ENCODE data around the gene SNAPC2. TPM values are rescaled to one million over a fixed set of nuclear protein-coding genes. Genes with fewer than 3 reads are reported as not detected.

Gene SNAPC2
- total RNA-seq, 2 donors from 2014 or later: 10.6 to 17.7 TPM

Other genes with a start within 250 kb of the SNAPC2 start
- gene MCEMP1, start 243.2 kb upstream of the SNAPC2 start, total RNA-seq: not detected
- gene TRAPPC5, start 239.5 kb upstream of the SNAPC2 start, total RNA-seq: 100 to 1,000 TPM; 107 to 108 TPM
- gene FCER2, start 218.2 kb upstream of the SNAPC2 start, total RNA-seq: under 1 TPM; 0.27 to 0.64 TPM
- gene CLEC4G, start 188.2 kb upstream of the SNAPC2 start, total RNA-seq: 1 to 10 TPM in 1 of 2 donors, not detected in 1; 1.3 TPM
- gene CD209, start 172.8 kb upstream of the SNAPC2 start, total RNA-seq: 10 to 100 TPM in 1 of 2 donors, 1 to 10 TPM in 1; 2.6 to 12.1 TPM
- not detected for gene CLEC4M, start 157.1 kb upstream of the SNAPC2 start, total RNA-seq
- 10 to 100 TPM; 10.5 to 13.1 TPM for gene EVI5L, start 90.1 kb upstream of the SNAPC2 start, total RNA-seq
- under 1 TPM; 0.22 to 0.46 TPM for gene PRR36, start 45.9 kb upstream of the SNAPC2 start, total RNA-seq
- gene LRRC8E, start 31.8 kb upstream of the SNAPC2 start, total RNA-seq: 1 to 10 TPM; 2.7 to 3.1 TPM
- 10 to 100 TPM; 27.0 to 29.2 TPM for gene MAP2K7, start 16.5 kb upstream of the SNAPC2 start, total RNA-seq
- gene TGFBR3L, start 5.5 kb upstream of the SNAPC2 start, total RNA-seq: under 1 TPM in 1 of 2 donors, not detected in 1; 0.53 TPM
- 1 to 10 TPM in 1 of 2 donors, under 1 TPM in 1; 0.61 to 5.1 TPM for gene CTXN1, start 5.8 kb downstream of the SNAPC2 start, total RNA-seq
- 10 to 100 TPM; 54.1 to 69.1 TPM for gene TIMM44, start 23.3 kb downstream of the SNAPC2 start, total RNA-seq
- gene ELAVL1, start 85.3 kb downstream of the SNAPC2 start, total RNA-seq: 10 to 100 TPM; 49.2 to 61.4 TPM
- not detected for gene CCL25, start 132.4 kb downstream of the SNAPC2 start, total RNA-seq
- gene FBN3, start 229.3 kb downstream of the SNAPC2 start, total RNA-seq: not detected

All from left colon (tissue), 2 donors.